K562 (cell line): Measurements from ENCODE around the gene LPGAT1.

Source experiments
- EP300 ChIP-seq: IDR thresholded peaks from 2 replicates; pipeline ENCODE4 v1.6.1; 2012; ENCODE audit warnings: low read length, improper control_type of control experiment
- FOXK2 ChIP-seq, 2 experiments: fragments of 450-650 bp; IDR thresholded peaks in 1 of 2; conservative IDR thresholded peaks in 1 of 2; 2 replicates each; pipeline ENCODE4 v1.6.1; 2016; ENCODE audit warnings: low read depth in 2 of 2, mild to moderate bottlenecking in 1 of 2
- NBN ChIP-seq: fragments of 450-650 bp; IDR thresholded peaks from 2 replicates; pipeline ENCODE4 v1.6.1; 2016; ENCODE audit warnings: low read depth, mild to moderate bottlenecking
- NCOA1 ChIP-seq: fragments of 450-650 bp; IDR thresholded peaks from 2 replicates; pipeline ENCODE4 v1.6.1; 2016; ENCODE audit warnings: low read depth
- ZFP30 ChIP-seq: fragments of 250-450 bp; sonication (Bioruptor Pico); IDR thresholded peaks from 2 replicates; pipeline ENCODE4 v1.8.0; 2022; ENCODE audit warnings: moderate library complexity, mild to moderate bottlenecking, inconsistent platforms, borderline replicate concordance
- TF ChIP-seq, protein P1 (sequence below): sonication (generic); formaldehyde crosslinking; IDR thresholded peaks from 2 replicates; pipeline ENCODE4 v1.5.0; 2020; ENCODE audit warnings: missing genetic modification reagents

DNA sequence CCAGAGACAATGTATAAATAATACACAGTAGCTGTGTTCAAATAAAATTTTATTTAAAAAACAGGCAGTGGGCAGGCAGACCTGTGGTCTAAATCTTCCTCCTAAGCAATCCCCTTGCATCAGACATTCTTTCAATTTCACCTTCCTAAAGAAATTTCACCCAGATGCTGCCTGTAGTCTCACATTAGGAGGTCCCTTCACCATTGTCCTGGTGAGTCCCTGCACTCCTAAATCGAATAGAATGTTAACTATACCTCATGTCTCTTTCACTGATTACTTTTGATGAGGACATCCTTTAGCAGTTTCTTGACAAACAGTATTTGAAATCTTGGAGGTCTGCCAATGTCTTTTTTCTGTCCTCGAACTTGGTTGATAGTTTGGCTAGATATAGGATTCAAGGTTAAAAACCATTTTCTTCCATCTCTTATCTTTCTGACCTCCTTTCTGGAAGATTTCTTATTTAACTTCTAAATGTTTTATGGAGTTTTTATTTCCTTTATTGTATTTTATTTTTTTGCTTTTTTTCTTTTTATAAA is 77.5 kb downstream of the LPGAT1 start:
- TF ChIP-seq NCOA1 (no peak), EP300 (no peak), FOXK2 (conservative IDR thresholded peaks at IDR 0.05 in 1 of 2, IDR thresholded peaks at IDR 0.05 in 1 of 2; ENCODE audit: low read depth in 2 of 2) (no peak), NBN (no peak), ZFP30 (CRISPR knock-in tag) (no peak)
- TF ChIP-seq, protein P1, sequence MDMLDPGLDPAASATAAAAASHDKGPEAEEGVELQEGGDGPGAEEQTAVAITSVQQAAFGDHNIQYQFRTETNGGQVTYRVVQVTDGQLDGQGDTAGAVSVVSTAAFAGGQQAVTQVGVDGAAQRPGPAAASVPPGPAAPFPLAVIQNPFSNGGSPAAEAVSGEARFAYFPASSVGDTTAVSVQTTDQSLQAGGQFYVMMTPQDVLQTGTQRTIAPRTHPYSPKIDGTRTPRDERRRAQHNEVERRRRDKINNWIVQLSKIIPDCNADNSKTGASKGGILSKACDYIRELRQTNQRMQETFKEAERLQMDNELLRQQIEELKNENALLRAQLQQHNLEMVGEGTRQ (CRISPR knock-in tag) = no peak
